A549 (cell line): ENCODE measurements around the gene CEMP1. TPM values are rescaled to one million over a fixed set of nuclear protein-coding genes. Genes with fewer than 3 reads are reported as not detected.

Source experiments
- ATAC-seq, 2 experiments: fragments of 200-7000 bp in 1 of 2; fragments of >200 bp in 1 of 2; cut with Nextera tagmentation in 1 of 2; cut with Tn5 transposase in 1 of 2; 3 replicates each; pipeline versions ENCODE4 v1.8.0 to v1.9.1; 2018 to 2020; ENCODE audit warnings: mild to moderate bottlenecking in 1 of 2, moderate library complexity in 1 of 2
- CTCF ChIA-PET: fragments of 300-600 bp; sonication (Branson Sonifier 250); formaldehyde crosslinking; extraction: SDS; loops from one replicate; lab custom pipeline; 2021; ENCODE audit warnings: antibody characterized with exemption, inconsistent platforms; lab: Yijun Ruan, JAX
- POLR2A ChIA-PET: fragments of 350-600 bp; formaldehyde crosslinking; extraction: SDS; loops from one replicate; lab custom pipeline; 2021; ENCODE audit warnings: antibody characterized with exemption, inconsistent platforms; lab: Yijun Ruan, JAX
- DNase-seq, 2 experiments: peaks; one replicate each; pipeline versions ENCODE4 v3.0.0 to v3.0.0-alpha.2; 2011 to 2016; ENCODE audit warnings: low read depth in 1 of 2, low spot score in 1 of 2
- FAIRE-seq: peaks from 2 replicates; lab custom pipeline; 2011; peaks lifted over from hg19 to GRCh38; lab: Jason Lieb, UNC
- H3K27ac ChIP-seq, 2 experiments: fragments of >200 bp; sonication (Bioruptor Twin); formaldehyde crosslinking; 3 replicates each; pipeline ENCODE4 v1.5.1; 2016 to 2017
- H3K4me1 ChIP-seq: fragments of >200 bp; sonication (Bioruptor Twin); formaldehyde crosslinking; 3 replicates; pipeline ENCODE4 v1.6.1; 2016
- H3K4me2 ChIP-seq: fragments of >200 bp; sonication (Bioruptor Twin); formaldehyde crosslinking; 3 replicates; pipeline ENCODE4 v1.6.1; 2016
- H3K4me3 ChIP-seq: fragments of >200 bp; sonication (Bioruptor Twin); formaldehyde crosslinking; 3 replicates; pipeline ENCODE4 v1.5.1; 2016
- H3K9me3 ChIP-seq: fragments of >200 bp; sonication (Bioruptor Twin); formaldehyde crosslinking; 3 replicates; pipeline ENCODE4 v1.6.1; 2016
- BCL3 ChIP-seq: fragments of >200 bp; sonication (Bioruptor Twin); formaldehyde crosslinking; IDR thresholded peaks from 3 replicates; pipeline ENCODE4 v1.6.1; 2016
- BHLHE40 ChIP-seq: IDR thresholded peaks from 2 replicates; pipeline ENCODE4 v1.6.1; 2012; ENCODE audit warnings: low read depth, low read length, inconsistent platforms
- E2F6 ChIP-seq: IDR thresholded peaks from 2 replicates; pipeline ENCODE4 v1.6.1; 2012; ENCODE audit warnings: low read depth, borderline replicate concordance
- ESRRA ChIP-seq: fragments of 150-350 bp; IDR thresholded peaks from 2 replicates; pipeline ENCODE4 v1.6.1; 2014; ENCODE audit warnings: mild to moderate bottlenecking, low read length, borderline replicate concordance
- FOSB ChIP-seq: fragments of 250-450 bp; sonication (Bioruptor Pico); IDR thresholded peaks from 2 replicates; pipeline ENCODE4 v1.5.0; 2020; ENCODE audit warnings: mild to moderate bottlenecking, moderate library complexity
- FOSL2 ChIP-seq, 2 experiments: fragments of 450-650 bp in 1 of 2; fragments of >200 bp in 1 of 2; sonication (Bioruptor Twin) in 1 of 2; formaldehyde crosslinking; IDR thresholded peaks; 2 replicates each; pipeline versions ENCODE4 v1.5.0 to v1.6.1; 2016 to 2020; ENCODE audit warnings: mild to moderate bottlenecking in 1 of 2, moderate library complexity in 1 of 2
- FOXS1 ChIP-seq: fragments of 250-450 bp; sonication (Bioruptor Pico); IDR thresholded peaks from 2 replicates; pipeline ENCODE4 v1.5.0; 2020; ENCODE audit warnings: mild to moderate bottlenecking, moderate library complexity
- HMGXB4 ChIP-seq: fragments of 250-450 bp; sonication (Bioruptor Pico); IDR thresholded peaks from 2 replicates; pipeline ENCODE4 v1.5.0; 2021; ENCODE audit warnings: mild to moderate bottlenecking, moderate library complexity, borderline replicate concordance
- HOXB5 ChIP-seq: fragments of 250-450 bp; sonication (Bioruptor Pico); IDR thresholded peaks from 2 replicates; pipeline ENCODE4 v1.5.0; 2020; ENCODE audit warnings: mild to moderate bottlenecking, moderate library complexity
- KDM5A ChIP-seq: fragments of 200-600 bp; sonication (generic); IDR thresholded peaks from 2 replicates; pipeline ENCODE4 v1.6.1; 2016; ENCODE audit warnings: antibody characterized with exemption, mild to moderate bottlenecking
- MAFK ChIP-seq: fragments of 450-650 bp; IDR thresholded peaks from 2 replicates; pipeline ENCODE4 v1.6.1; 2014; ENCODE audit not compliant: partially characterized antibody
- MYC ChIP-seq: IDR thresholded peaks from 2 replicates; pipeline ENCODE4 v1.6.1; 2012; ENCODE audit warnings: mild to moderate bottlenecking, inconsistent platforms, low read length, improper control_type of control experiment, borderline replicate concordance
- NFE2L2 ChIP-seq: fragments of 150-350 bp; conservative IDR thresholded peaks from 2 replicates; pipeline ENCODE4 v1.6.1; 2014; ENCODE audit warnings: low read length
- NR3C1 ChIP-seq: fragments of >200 bp; sonication (Bioruptor Twin); formaldehyde crosslinking; IDR thresholded peaks from 3 replicates; pipeline ENCODE4 v1.6.1; 2017
- PBX3 ChIP-seq: IDR thresholded peaks from 2 replicates; pipeline ENCODE4 v1.6.1; 2012
- PHF8 ChIP-seq: fragments of 200-600 bp; sonication (generic); IDR thresholded peaks from 2 replicates; pipeline ENCODE4 v1.6.1; 2016; ENCODE audit warnings: low read depth, mild to moderate bottlenecking, antibody characterized with exemption, moderate library complexity, borderline replicate concordance
- POLR2A ChIP-seq: IDR thresholded peaks from 2 replicates; pipeline ENCODE4 v1.6.1; 2012; ENCODE audit warnings: mild to moderate bottlenecking, low read length
- POLR2AphosphoS2 ChIP-seq: conservative IDR thresholded peaks from 2 replicates; pipeline ENCODE4 v1.6.1; 2012; ENCODE audit warnings: low read length, improper control_type of control experiment, inconsistent platforms
- RAD21 ChIP-seq, 2 experiments: fragments of >200 bp in 1 of 2; sonication (Bioruptor Twin) in 1 of 2; formaldehyde crosslinking in 1 of 2; IDR thresholded peaks in 1 of 2; conservative IDR thresholded peaks in 1 of 2; 2 replicates in 1 of 2; 3 replicates in 1 of 2; pipeline ENCODE4 v1.6.1; 2012 to 2018; ENCODE audit warnings: inconsistent platforms in 1 of 2
- RCOR1 ChIP-seq: fragments of 150-350 bp; IDR thresholded peaks from 2 replicates; pipeline ENCODE4 v1.6.1; 2014; ENCODE audit warnings: antibody characterized with exemption, low read length, low read depth
- RFX5 ChIP-seq: fragments of 450-650 bp; IDR thresholded peaks from 2 replicates; pipeline ENCODE4 v1.7.1; 2014; ENCODE audit warnings: antibody characterized with exemption, mild to moderate bottlenecking, moderate library complexity
- RNF2 ChIP-seq: fragments of 200-600 bp; sonication (generic); IDR thresholded peaks from 2 replicates; pipeline ENCODE4 v1.6.1; 2016; ENCODE audit warnings: low read depth, mild to moderate bottlenecking, antibody characterized with exemption, moderate library complexity, borderline replicate concordance
- SMC3 ChIP-seq: fragments of >200 bp; sonication (Bioruptor Twin); formaldehyde crosslinking; IDR thresholded peaks from 3 replicates; pipeline ENCODE4 v1.6.1; 2018; ENCODE audit warnings: inconsistent platforms
- TP53 ChIP-seq: fragments of 250-450 bp; sonication (Bioruptor Pico); IDR thresholded peaks from 2 replicates; pipeline ENCODE4 v1.5.0; 2021; ENCODE audit warnings: mild to moderate bottlenecking, moderate library complexity
- USF2 ChIP-seq: fragments of 450-650 bp; IDR thresholded peaks from 2 replicates; pipeline ENCODE4 v1.6.1; 2014; ENCODE audit warnings: antibody characterized with exemption
- ZC3H11A ChIP-seq: fragments of 450-650 bp; IDR thresholded peaks from 2 replicates; pipeline ENCODE4 v1.6.1; 2014; ENCODE audit warnings: antibody characterized with exemption, mild to moderate bottlenecking
- WGBS: methylation state at CpG from one replicate; pipeline ENCODE4 v1.1.6; 2017; ENCODE audit errors: missing lambda C conversion rate; 5-methylcytosine and 5-hydroxymethylcytosine counted together
- polyA plus RNA-seq, 4 experiments: library from polyadenylated mRNA; depleted of rRNA in 3 of 4; stranded (reverse); fragments of >200 nt; fragmentation: RNase III in 1 of 4; extraction: RNeasy Plus Mini Kit Qiagen cat#74134 plus additional on column Dnase treatment in 1 of 4; gene quantifications; 2 replicates in 3 of 4; 3 replicates in 1 of 4; pipeline ENCODE4 v1.2.3, GENCODE V29; 2011 to 2017

The CEMP1 gene
- polyA plus RNA-seq, 2 of the 4 experiments (the other 2 are of a cell fraction): not detected

- Histone ChIP-seq H3K27ac (no peak overlapping the region), H3K4me1 (peaks cover 11% of the 10 kb centered on the region), H3K4me2 (no peak overlapping the region), H3K4me3 (no peak overlapping the region), H3K9me3 (no peaks in the 10 kb centered on the region)
- POLR2A ChIA-PET: no interaction called here
- FAIRE-seq (no peak), ATAC-seq (no peak), DNase-seq (no peak)
- 82% methylated on average over 6 of the region's 6 CpGs for WGBS
- CTCF ChIA-PET: interaction anchor here (0.7 to 13.5 kb wide), 2 partner anchors 7 to 21 kb away, joined by 3 to 98 read pairs; no protein-coding TSS in a partner anchor
- TF ChIP-seq E2F6 (no peak), USF2 (no peak), FOXS1 (no peak), PBX3 (no peak), BCL3 (no peak), RNF2 (no peak), ESRRA (no peak), RFX5 (no peak), SMC3 (no peak), RAD21 (conservative IDR thresholded peaks at IDR 0.05 in 1 of 2, IDR thresholded peaks at IDR 0.05 in 1 of 2) (no peak)
Observed at GRCh38 chr16:2493605-2494004, 37.6 kb downstream of the CEMP1 start.

- Histone ChIP-seq H3K4me3 (no peak overlapping the region), H3K27ac (no peak overlapping the region), H3K9me3 (no peaks in the 10 kb centered on the region), H3K4me2 (no peak overlapping the region), H3K4me1 (peaks cover 4% of the 10 kb centered on the region)
- DNase-seq: no peak
- ChIA-PET POLR2A (no interaction called here), CTCF (interaction anchor here (1.6 to 13.5 kb wide), 2 partner anchors 8 to 152 kb away, joined by 4 to 98 read pairs; partner anchors contain the start of gene ABCA3)
- ATAC-seq: no peak
- 87% methylated on average over 13 of the region's 13 CpGs for WGBS
- no peak for TF ChIP-seq MYC
- no peak for TF ChIP-seq PHF8
- TF ChIP-seq ZC3H11A: no peak
- TF ChIP-seq USF2: no peak
- no peak for TF ChIP-seq BHLHE40
- no peak for FAIRE-seq
Observed at GRCh38 chr16:2492292-2492691, 38.9 kb downstream of the CEMP1 start.

- Histone ChIP-seq H3K4me2 (no peak overlapping the region), H3K27ac (no peak overlapping the region), H3K9me3 (no peaks in the 10 kb centered on the region), H3K4me1 (no peaks in the 10 kb centered on the region), H3K4me3 (no peak overlapping the region)
- TF ChIP-seq MYC: no peak
- TF ChIP-seq MAFK: no peak
- TF ChIP-seq TP53 (CRISPR knock-in tag): no peak
- TF ChIP-seq POLR2A: no peak
- no peak for TF ChIP-seq HOXB5 (CRISPR knock-in tag)
- TF ChIP-seq RCOR1: no peak
- no peak for TF ChIP-seq FOSL2 (IDR thresholded peaks at IDR 0.05)
- no peak for TF ChIP-seq FOSL2 (CRISPR knock-in tag; IDR thresholded peaks at IDR 0.05)
- TF ChIP-seq NR3C1: no peak
- no peak for TF ChIP-seq FOSB (CRISPR knock-in tag)
- no peak for TF ChIP-seq RFX5
- no peak for TF ChIP-seq NFE2L2
- TF ChIP-seq POLR2AphosphoS2: no peak
- no peak for TF ChIP-seq KDM5A
- no peak for TF ChIP-seq HMGXB4 (CRISPR knock-in tag)
- 91% methylated on average over 22 of the region's 23 CpGs for WGBS
- DNase-seq (no peak), ATAC-seq (no peak), FAIRE-seq (no peak)
- ChIA-PET POLR2A (no interaction called here), CTCF (interaction anchor here (1.2 to 13.5 kb wide), 2 partner anchors 8 to 10 kb away, joined by 4 to 98 read pairs; no protein-coding TSS in a partner anchor)
Observed at GRCh38 chr16:2490190-2491105, 40.8 kb downstream of the CEMP1 start.
